ENCODE data around the gene SPINK7. TPM values are rescaled to one million over a fixed set of nuclear protein-coding genes. Genes with fewer than 3 reads are reported as not detected.
"Not testable (repeated sequence)": the region's sequence is repeated elsewhere in the genome, so short reads cannot be mapped to it uniquely, and the experiment has no call there.

SPINK7 gene
- total RNA-seq (ENCODE audit: low replicate concordance), result not detected in 2 replicates
- long read RNA-seq, result 0 reads

GRCh38 chr5:148312153-148312552 is at the start of gene SPINK7:
TSS of gene SPINK7 (plus strand) at chr5:148312423. CDS start at chr5:148312484, 61 bp downstream.
- Mint-ChIP-seq H3K27ac (no peak within 1 kb of the TSS), H3K36me3 (no peaks in the 10 kb centered on the region), H3K4me3 (no peak within 1 kb of the TSS), H3K4me1 (ENCODE audit: unreplicated experiment) (no peaks in the 10 kb centered on the region), H3K9me3 (peaks cover 4% of the 10 kb centered on the region), H3K27me3 (no peaks in the 10 kb centered on the region)
- no peak for DNase-seq (ENCODE audit: extremely low spot score, unreplicated experiment)
- TF ChIP-seq CTCF (conservative IDR thresholded peaks at IDR 0.05), result no peak

- TF ChIP-seq CTCF (conservative IDR thresholded peaks at IDR 0.05), result no peak
- Mint-ChIP-seq H3K4me3 (no peak overlapping the region), H3K9me3 (no peaks in the 10 kb centered on the region), H3K4me1 (ENCODE audit: unreplicated experiment) (no peaks in the 10 kb centered on the region), H3K27ac (no peak overlapping the region), H3K27me3 (no peaks in the 10 kb centered on the region), H3K36me3 (no peaks in the 10 kb centered on the region)
- DNase-seq (ENCODE audit: extremely low spot score, unreplicated experiment), result no peak
Observed at GRCh38 chr5:148267962-148268361, 44.3 kb upstream of the SPINK7 start.

- no peak for DNase-seq (ENCODE audit: extremely low spot score, unreplicated experiment)
- H3K36me3 Mint-ChIP-seq, result no peaks in the 10 kb centered on the region
- no peaks in the 10 kb centered on the region for H3K9me3 Mint-ChIP-seq
Observed at GRCh38 chr5:148268566-148268965, 43.7 kb upstream of the SPINK7 start, which contains the start of gene SPINK13. TSS of gene SPINK13 (plus strand) at chr5:148268794. CDS start at chr5:148270073, 1,279 bp downstream.

GRCh38 chr5:148275129-148275528 is 37.1 kb upstream of the SPINK7 start:
- not testable (repeated sequence) for H3K4me1 Mint-ChIP-seq (ENCODE audit: unreplicated experiment); H3K36me3 Mint-ChIP-seq; H3K27me3 Mint-ChIP-seq; H3K27ac Mint-ChIP-seq; DNase-seq (ENCODE audit: extremely low spot score, unreplicated experiment); H3K4me3 Mint-ChIP-seq
- peaks cover 11% of the 10 kb centered on the region for H3K9me3 Mint-ChIP-seq

More at GRCh38 chr5:148268566-148268965, 43.7 kb upstream of the SPINK7 start, which contains the start of gene SPINK13:
- no peak within 1 kb of the TSS for H3K27ac Mint-ChIP-seq
- TF ChIP-seq CTCF (conservative IDR thresholded peaks at IDR 0.05), result no peak
- H3K4me3 Mint-ChIP-seq, result no peak within 1 kb of the TSS
- no peaks in the 10 kb centered on the region for H3K4me1 Mint-ChIP-seq (ENCODE audit: unreplicated experiment)
- no peaks in the 10 kb centered on the region for H3K27me3 Mint-ChIP-seq

GRCh38 chr5:148280893-148281292 is 31.3 kb upstream of the SPINK7 start:
- not testable (repeated sequence) for H3K4me1 Mint-ChIP-seq (ENCODE audit: unreplicated experiment); DNase-seq (ENCODE audit: extremely low spot score, unreplicated experiment); H3K27me3 Mint-ChIP-seq; H3K27ac Mint-ChIP-seq; H3K36me3 Mint-ChIP-seq; H3K4me3 Mint-ChIP-seq
- peaks cover 11% of the 10 kb centered on the region for H3K9me3 Mint-ChIP-seq

- DNase-seq (ENCODE audit: extremely low spot score, unreplicated experiment); H3K36me3 Mint-ChIP-seq; H3K27me3 Mint-ChIP-seq; H3K4me3 Mint-ChIP-seq; H3K4me1 Mint-ChIP-seq (ENCODE audit: unreplicated experiment); H3K27ac Mint-ChIP-seq: not testable (repeated sequence)
- peaks cover 11% of the 10 kb centered on the region for H3K9me3 Mint-ChIP-seq
Observed at GRCh38 chr5:148281336-148281735, 30.9 kb upstream of the SPINK7 start.

- Mint-ChIP-seq H3K27ac (no peak overlapping the region), H3K36me3 (no peaks in the 10 kb centered on the region)
- no peak for DNase-seq (ENCODE audit: extremely low spot score, unreplicated experiment)
Observed at GRCh38 chr5:148290271-148291195, 21.7 kb upstream of the SPINK7 start.

More at GRCh38 chr5:148290271-148291195, 21.7 kb upstream of the SPINK7 start:
- Mint-ChIP-seq H3K27me3 (no peaks in the 10 kb centered on the region), H3K4me1 (ENCODE audit: unreplicated experiment) (no peaks in the 10 kb centered on the region), H3K9me3 (no peaks in the 10 kb centered on the region), H3K4me3 (no peak overlapping the region)
- peak; percentile 65 for TF ChIP-seq CTCF (conservative IDR thresholded peaks at IDR 0.05)

All from type B pancreatic cell (in vitro differentiated cells).